Transverse colon (tissue), 4 donors: ENCODE measurements around the gene RPL15. TPM values are rescaled to one million over a fixed set of nuclear protein-coding genes. Genes with fewer than 3 reads are reported as not detected.

Experiments
- DNase-seq: peaks from one replicate; pipeline ENCODE4 v3.0.0-alpha.2; 2019
- H3K27ac ChIP-seq, 4 donors: fragments of 200-600 bp; sonication (generic); 2 replicates each; pipeline ENCODE4 v1.5.1; 2016 to 2018; ENCODE audit warnings: inconsistent platforms in 4 of 4
- H3K27me3 ChIP-seq: fragments of 200-600 bp; sonication (generic); 2 replicates; pipeline ENCODE4 v1.5.1; 2017; ENCODE audit warnings: inconsistent platforms
- H3K36me3 ChIP-seq, 4 donors: fragments of 200-600 bp; sonication (generic); 2 replicates each; pipeline ENCODE4 v1.5.1; 2017 to 2019; ENCODE audit warnings: inconsistent platforms in 4 of 4
- H3K4me1 ChIP-seq, 4 donors: fragments of 200-600 bp; sonication (generic); 2 replicates each; pipeline ENCODE4 v1.5.1; 2017 to 2020; ENCODE audit warnings: inconsistent platforms in 4 of 4
- H3K4me3 ChIP-seq, 4 donors: fragments of 200-600 bp; sonication (generic); 1 replicate in 1 of 4; 2 replicates in 3 of 4; pipeline versions ENCODE4 v1.5.1 to v1.6.1; 2017 to 2019; ENCODE audit warnings: inconsistent platforms in 4 of 4
- H3K9me3 ChIP-seq, 2 donors: fragments of 200-600 bp; sonication (generic); 2 replicates each; pipeline ENCODE4 v1.5.1; 2017 to 2019; ENCODE audit warnings: inconsistent platforms in 2 of 2
- CTCF ChIP-seq, 5 experiments: fragments of 200-600 bp in 3 of 5; fragments of 450-650 bp in 2 of 5; sonication (generic) in 3 of 5; IDR thresholded peaks; 1 replicate in 2 of 5; 2 replicates in 3 of 5; pipeline ENCODE4 v1.5.1; 2016 to 2017; ENCODE audit warnings: antibody characterized with exemption in 5 of 5, inconsistent platforms in 3 of 5, mild to moderate bottlenecking in 2 of 5, moderate library complexity in 1 of 5
- EP300 ChIP-seq: sonication (generic); formaldehyde crosslinking; IDR thresholded peaks from one replicate; pipeline ENCODE4 v1.6.1; 2017; ENCODE audit warnings: antibody characterized with exemption, low read depth
- POLR2A ChIP-seq: fragments of 450-650 bp; IDR thresholded peaks from one replicate; pipeline ENCODE4 v1.6.1; 2016; ENCODE audit warnings: antibody characterized with exemption, mild to moderate bottlenecking, moderate library complexity
- POLR2AphosphoS5 ChIP-seq, 3 donors: sonication (generic); formaldehyde crosslinking; IDR thresholded peaks; one replicate each; pipeline ENCODE4 v1.6.1; 2016; ENCODE audit warnings: antibody characterized with exemption in 3 of 3
- WGBS, 2 donors: methylation state at CpG; one replicate each; pipeline ENCODE4 v1.1.5; 2018; ENCODE audit warnings: low coverage in 1 of 2; 5-methylcytosine and 5-hydroxymethylcytosine counted together
- in situ Hi-C, 4 donors: fragments of 200-750 bp; cut with MboI; loops; one replicate each; pipeline versions ENCODE4 v1.15.0 to v1.15.1; 2017; ENCODE audit warnings: low sequenced_read_pairs in 3 of 4, low pct_ligation_motif_present in 1 of 4, low pct_unique_long_range_greater_than_20kb in 1 of 4
- intact Hi-C: fragments of 100-400 bp; cut with DNase I; formaldehyde crosslinking; loops from one replicate; pipeline ENCODE4 v1.15.1; 2023; ENCODE audit warnings: low total_unique reads
- total RNA-seq, 4 donors: library from RNA; depleted of rRNA; stranded (reverse); fragments of >200 nt; gene quantifications; one replicate each; pipeline ENCODE4 v1.1.0, GENCODE V29; 2016

RPL15 gene
- total RNA-seq, 4 donors from 2014 or later: 443 to 1,500 (median 1,074) TPM

- no peaks in the 10 kb centered on the region for H3K27me3 ChIP-seq
- H3K4me3 ChIP-seq: no peak overlapping the region
- TF ChIP-seq CTCF (IDR thresholded peaks at IDR 0.05): no peak
- TF ChIP-seq POLR2A: no peak
- no peak for TF ChIP-seq EP300
- no peak for TF ChIP-seq POLR2AphosphoS5 (IDR thresholded peaks at IDR 0.05)
- H3K9me3 ChIP-seq: no peaks in the 10 kb centered on the region
- in situ Hi-C loops (no loop called here), intact Hi-C loops (no loop called here)
- peaks cover 0 to 5% (median 0%) of the 10 kb centered on the region in 4 donors for H3K4me1 ChIP-seq
- no peak overlapping the region for H3K27ac ChIP-seq
- no peak for DNase-seq
- H3K36me3 ChIP-seq: peaks cover 0 to 20% (median 10%) of the 10 kb centered on the region in 4 donors
- WGBS, 2 donors: 85% methylated on average over 5 of the region's 5 CpGs; no CpG with 5 or more reads in 1 of the 2 donors
These were observed 51.7 kb downstream of the RPL15 start for GRCh38 chr3:23968463-23969184.

- TF ChIP-seq EP300: no peak
- no peak for TF ChIP-seq CTCF (IDR thresholded peaks at IDR 0.05)
- TF ChIP-seq POLR2A: no peak
- TF ChIP-seq POLR2AphosphoS5 (IDR thresholded peaks at IDR 0.05): no peak
- peaks cover 0 to 21% (median 10%) of the 10 kb centered on the region in 4 donors for H3K36me3 ChIP-seq
- no peak overlapping the region for H3K27ac ChIP-seq
- in situ Hi-C loops (no loop called here), intact Hi-C loops (no loop called here)
- H3K4me3 ChIP-seq: no peak overlapping the region
- H3K4me1 ChIP-seq: peaks cover 0 to 5% (median 0%) of the 10 kb centered on the region in 4 donors
- no peaks in the 10 kb centered on the region for H3K27me3 ChIP-seq
- no peak for DNase-seq
- H3K9me3 ChIP-seq: no peaks in the 10 kb centered on the region
- WGBS, 2 donors: 95 to 96% methylated on average over 4 of the region's 4 CpGs
These were observed 52.5 kb downstream of the RPL15 start for GRCh38 chr3:23969393-23969792.

Other genes with a start within 250 kb of the RPL15 start
- gene UBE2E1, start 111.2 kb upstream of the RPL15 start, total RNA-seq: 100 to 1,000 TPM in 1 of 4 donors, 10 to 100 TPM in 3; 62.0 to 109 (median 76.9) TPM
- gene NKIRAS1, start 142 bp upstream of the RPL15 start, total RNA-seq: 10 to 100 TPM in 2 of 4 donors, 1 to 10 TPM in 2; 3.2 to 13.8 (median 8.9) TPM
- gene NR1D2, start 28.2 kb downstream of the RPL15 start, total RNA-seq: 10 to 100 TPM; 21.9 to 34.8 (median 26.9) TPM